ENCODE measurements around the gene P4HA2. TPM values are rescaled to one million over a fixed set of nuclear protein-coding genes. Genes with fewer than 3 reads are reported as not detected.
A peak's percentile ranks its signal among the peaks of the same experiment; 100 is the strongest.

The P4HA2 gene
- total and polyA plus RNA-seq, 8 donors: 9.0 to 109 (median 26.5) TPM

DNA sequence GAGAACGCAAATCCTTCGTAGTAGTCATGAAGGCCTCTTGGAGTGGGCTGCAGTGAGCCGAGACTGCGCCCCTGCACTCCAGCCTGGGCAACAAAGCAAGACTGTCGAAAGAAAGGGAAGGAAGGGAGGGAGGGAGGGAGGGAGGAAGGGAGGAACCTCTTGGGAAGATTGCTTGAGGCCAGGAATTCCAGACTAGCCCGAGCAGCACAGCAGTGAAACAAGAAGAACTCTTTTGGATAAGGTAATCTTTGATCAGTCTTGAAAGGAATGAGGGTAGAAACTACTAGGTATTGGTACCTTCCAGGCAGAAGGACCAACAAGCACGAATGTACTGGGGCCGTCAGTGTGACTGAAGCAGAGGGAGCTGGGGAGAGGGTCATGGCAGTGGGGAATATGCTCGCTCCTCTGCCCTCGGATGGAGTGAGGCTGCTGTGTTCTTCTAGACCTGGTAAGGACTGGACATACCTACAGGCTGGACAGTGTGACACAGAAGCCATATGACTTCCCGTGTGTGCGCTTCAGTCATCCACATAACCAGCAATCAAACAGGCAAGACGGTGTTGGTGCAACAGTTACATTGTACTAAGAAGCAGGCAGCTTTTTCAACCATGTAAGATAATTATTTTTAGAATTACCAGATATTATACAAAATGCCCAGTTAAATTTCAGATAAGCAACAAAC, 45.2 kb downstream of the P4HA2 start:
- no peaks in the 10 kb centered on the region for H3K27me3 ChIP-seq
- intact Hi-C loops (cut with DNase I; ENCODE audit: low total_unique reads): loop anchor here (10.0 kb wide), 1 partner anchor 118 kb away; the partner anchor contains the start of gene IL3
- 75 to 83% (median 78%) methylated on average over 13 of the region's 13 CpGs for WGBS, 5 donors
- H3K36me3 ChIP-seq: no peaks in the 10 kb centered on the region
- no peaks in the 10 kb centered on the region for H3K9me3 ChIP-seq
- H3K27ac ChIP-seq: no peak overlapping the region
- TF ChIP-seq POLR2AphosphoS5 (IDR thresholded peaks at IDR 0.05) (no peak), CTCF (IDR thresholded peaks at IDR 0.05) (no peak), POLR2A (IDR thresholded peaks at IDR 0.05) (no peak), EP300 (IDR thresholded peaks at IDR 0.05) (no peak)
- no peak overlapping the region for H3K4me3 ChIP-seq
- no peak for DNase-seq
- peaks cover 0 to 18% (median 5%) of the 10 kb centered on the region in 4 donors for H3K4me1 ChIP-seq

DNA sequence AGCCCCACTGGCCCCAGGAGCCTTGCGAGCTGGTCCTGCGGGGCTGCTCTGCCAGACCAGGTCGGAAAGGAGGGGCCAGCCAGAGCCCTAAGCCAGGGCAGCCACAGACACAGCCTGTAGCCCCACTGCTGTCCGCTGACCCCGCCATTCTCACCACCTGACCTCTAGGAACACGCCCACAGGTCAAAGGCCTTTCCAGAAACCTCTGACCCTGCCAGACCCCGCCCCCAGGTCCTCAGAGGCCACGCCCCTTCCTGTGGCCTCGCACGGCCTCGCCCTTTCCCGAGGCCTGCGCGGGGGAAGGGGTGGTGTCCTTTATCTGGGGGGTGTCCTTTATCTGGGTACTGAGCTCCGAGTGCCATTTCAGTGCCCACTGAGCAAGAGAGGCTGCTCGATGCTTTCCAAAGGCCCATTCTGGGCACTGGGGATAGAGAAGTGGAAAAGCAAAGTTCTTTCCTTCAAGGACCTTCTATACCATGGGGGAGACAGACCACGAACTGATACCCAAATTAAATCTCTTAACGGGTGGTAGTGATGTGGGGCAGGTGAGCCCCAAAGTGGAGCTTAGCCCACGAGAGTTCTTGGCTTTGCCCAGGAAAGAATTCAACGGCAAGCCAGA, 46.5 kb downstream of the P4HA2 start:
- TF ChIP-seq EP300 (IDR thresholded peaks at IDR 0.05) (no peak), POLR2AphosphoS5 (IDR thresholded peaks at IDR 0.05) (no peak), POLR2A (IDR thresholded peaks at IDR 0.05) (no peak), CTCF (IDR thresholded peaks at IDR 0.05) (no peak)
- DNase-seq: no peak

DNA sequence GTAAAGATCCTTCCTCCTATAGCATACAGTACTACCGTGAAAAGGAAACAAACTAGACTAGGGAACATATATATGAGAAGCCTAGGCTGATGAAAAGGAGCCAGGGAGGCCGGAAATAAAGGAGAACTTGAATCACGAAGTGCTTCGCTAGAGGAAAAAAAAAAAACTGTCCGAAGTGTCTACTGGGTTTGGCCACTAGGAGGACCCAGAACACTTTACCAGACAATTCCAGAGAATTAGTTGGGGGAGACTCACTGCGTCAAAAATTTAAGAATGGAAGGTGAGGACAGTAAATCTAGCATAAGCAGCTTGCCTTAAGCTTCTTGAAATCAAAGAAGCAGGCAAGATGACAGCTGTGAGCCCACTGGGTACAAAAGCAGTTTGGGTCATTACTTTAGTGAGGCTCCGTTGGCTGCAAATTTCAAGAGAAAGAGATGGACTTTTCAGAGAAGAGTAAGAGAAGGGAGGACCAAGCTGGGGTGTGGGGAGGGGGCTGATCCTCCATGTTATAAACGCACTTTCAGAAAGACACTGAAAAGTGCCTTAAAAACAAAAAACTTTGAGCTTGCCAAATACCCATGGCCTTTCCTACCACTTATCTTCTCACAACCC, 47.4 kb downstream of the P4HA2 start:
- no peak overlapping the region for H3K4me3 ChIP-seq
- H3K4me1 ChIP-seq: peaks cover 0 to 18% (median 5%) of the 10 kb centered on the region in 4 donors
- H3K36me3 ChIP-seq: no peaks in the 10 kb centered on the region
- H3K27ac ChIP-seq: no peak overlapping the region
- peak in 1 of 2 donors; percentile 76 for DNase-seq
- no peaks in the 10 kb centered on the region for H3K9me3 ChIP-seq
- TF ChIP-seq POLR2A (IDR thresholded peaks at IDR 0.05) (no peak), CTCF (IDR thresholded peaks at IDR 0.05) (peak in 5 of 7 experiments; percentile 49 to 74 (median 64))
- intact Hi-C loops (cut with DNase I; ENCODE audit: low total_unique reads): loop anchor here (10.0 kb wide), 1 partner anchor 115 kb away; the partner anchor contains the start of gene IL3
- H3K27me3 ChIP-seq: no peaks in the 10 kb centered on the region
- WGBS, 5 donors: 16 to 19% (median 16%) methylated on average over 8 of the region's 8 CpGs

More for the DNA sequence above, 46.5 kb downstream of the P4HA2 start:
- intact Hi-C loops (cut with DNase I; ENCODE audit: low total_unique reads): loop anchor here (10.0 kb wide), 1 partner anchor 116 kb away; the partner anchor contains the start of gene IL3
- no peaks in the 10 kb centered on the region for H3K27me3 ChIP-seq
- no peak overlapping the region for H3K4me3 ChIP-seq
- peaks cover 0 to 18% (median 5%) of the 10 kb centered on the region in 4 donors for H3K4me1 ChIP-seq
- WGBS, 5 donors: 63 to 74% (median 66%) methylated on average over 12 to 20 of the region's 20 CpGs
- H3K9me3 ChIP-seq: no peaks in the 10 kb centered on the region
- H3K36me3 ChIP-seq: no peaks in the 10 kb centered on the region
- no peak overlapping the region for H3K27ac ChIP-seq

- TF ChIP-seq CTCF (IDR thresholded peaks at IDR 0.05) (no peak), POLR2AphosphoS5 (IDR thresholded peaks at IDR 0.05) (no peak), POLR2A (IDR thresholded peaks at IDR 0.05) (no peak), EP300 (IDR thresholded peaks at IDR 0.05) (no peak)
Observed at GRCh38 chr5:132179405-132179804, 48.2 kb downstream of the P4HA2 start.

More at GRCh38 chr5:132179405-132179804, 48.2 kb downstream of the P4HA2 start:
- Histone ChIP-seq H3K27me3 (no peaks in the 10 kb centered on the region), H3K9me3 (no peaks in the 10 kb centered on the region), H3K36me3 (no peaks in the 10 kb centered on the region), H3K4me3 (no peak overlapping the region), H3K27ac (no peak overlapping the region), H3K4me1 (peaks cover 0 to 18% (median 5%) of the 10 kb centered on the region in 4 donors)
- intact Hi-C loops (cut with DNase I; ENCODE audit: low total_unique reads): no loop called here
- 22 to 45% (median 31%) methylated on average over 3 of the region's 3 CpGs for WGBS, 5 donors
- DNase-seq: no peak

Data from stomach (tissue), 9 donors.